Mammary epithelial cell (primary cell): ENCODE results near the gene FANCI.

Experiments used
- CTCF ChIP-seq, 2 donors: IDR thresholded peaks in 1 of 2; conservative IDR thresholded peaks in 1 of 2; 2 replicates each; pipeline ENCODE4 v1.5.1; 2011 to 2012; ENCODE audit warnings: inconsistent platforms in 2 of 2, low read length in 2 of 2, mild to moderate bottlenecking in 2 of 2, control low read depth in 1 of 2, low read depth in 1 of 2; ENCODE audit not compliant: insufficient read depth in 1 of 2; ENCODE audit errors: extremely low read depth in 1 of 2
- EZH2 ChIP-seq: IDR thresholded peaks from 2 replicates; pipeline ENCODE4 v1.6.1; 2012; ENCODE audit warnings: low read length, inconsistent platforms, borderline replicate concordance

GRCh38 chr15:89247446-89247845, 3.7 kb downstream of the FANCI start:
- TF ChIP-seq CTCF (conservative IDR thresholded peaks at IDR 0.05 in 1 of 2, IDR thresholded peaks at IDR 0.05 in 1 of 2; ENCODE audit: extremely low read depth in 1 of 2, insufficient read depth in 1 of 2, low read depth in 1 of 2, low read length in 2 of 2) (no peak), EZH2 (no peak)
